ENCODE results near the gene FAM221B.

FAM221B gene

GRCh38 chr9:35769763-35770162 is 58.8 kb downstream of the FAM221B start:
- Histone ChIP-seq H3K9me3 (replicated peaks; ENCODE audit: insufficient read depth, low read length) (no peaks in the 10 kb centered on the region), H2AFZ (ENCODE audit: low read length) (no peak overlapping the region), H3F3A (ENCODE audit: insufficient read depth, low read length) (no peaks in the 10 kb centered on the region), H3K9me2 (replicated peaks; ENCODE audit: insufficient read depth, low read length) (no peaks in the 10 kb centered on the region), H3K9ac (ENCODE audit: low read length) (no peak overlapping the region), H3K27me3 (replicated peaks; ENCODE audit: insufficient read depth, low read length) (no peaks in the 10 kb centered on the region), H3K4me1 (ENCODE audit: low read length) (no peaks in the 10 kb centered on the region), H3K4me3 (ENCODE audit: low read length) (no peak overlapping the region), H3K36me3 (replicated peaks; ENCODE audit: insufficient read depth, low read length) (no peaks in the 10 kb centered on the region), H3K79me2 (ENCODE audit: low read length) (peaks cover 18% of the 10 kb centered on the region), H3K4me2 (ENCODE audit: low read depth, low read length) (no peak overlapping the region), H4K20me1 (ENCODE audit: insufficient read depth, low read length) (no peaks in the 10 kb centered on the region), H3K27ac (ENCODE audit: low read length) (no peak overlapping the region)
- DNase-seq = no peak
- TF ChIP-seq EZH2 (optimal IDR thresholded peaks at IDR 0.05; ENCODE audit: low read depth, low read length) (no peak), CTCF (IDR thresholded peaks at IDR 0.05; ENCODE audit: low read length) (no peak), EZH2phosphoT487 (IDR thresholded peaks at IDR 0.05; ENCODE audit: low read length) (no peak)

GRCh38 chr9:35767458-35767857 is 61.1 kb downstream of the FAM221B start:
- H3K27ac ChIP-seq (ENCODE audit: low read length) = no peak overlapping the region
- peaks cover 32% of the 10 kb centered on the region for H3K79me2 ChIP-seq (ENCODE audit: low read length)
- H3K4me2 ChIP-seq (ENCODE audit: low read depth, low read length) = no peak overlapping the region
- no peak for TF ChIP-seq CTCF (IDR thresholded peaks at IDR 0.05; ENCODE audit: low read length)
- no peak for TF ChIP-seq EZH2 (optimal IDR thresholded peaks at IDR 0.05; ENCODE audit: low read depth, low read length)
- H3K9me3 ChIP-seq (replicated peaks; ENCODE audit: insufficient read depth, low read length) = no peaks in the 10 kb centered on the region
- H3K9me2 ChIP-seq (replicated peaks; ENCODE audit: insufficient read depth, low read length) = no peaks in the 10 kb centered on the region
- H3K36me3 ChIP-seq (replicated peaks; ENCODE audit: insufficient read depth, low read length) = no peaks in the 10 kb centered on the region
- no peak overlapping the region for H2AFZ ChIP-seq (ENCODE audit: low read length)
- H3K4me3 ChIP-seq (ENCODE audit: low read length) = no peak overlapping the region
- H3K4me1 ChIP-seq (ENCODE audit: low read length) = no peaks in the 10 kb centered on the region
- no peaks in the 10 kb centered on the region for H3K27me3 ChIP-seq (replicated peaks; ENCODE audit: insufficient read depth, low read length)
- H3F3A ChIP-seq (ENCODE audit: insufficient read depth, low read length) = no peaks in the 10 kb centered on the region
- H3K9ac ChIP-seq (ENCODE audit: low read length) = no peak overlapping the region
- DNase-seq = no peak
- H4K20me1 ChIP-seq (ENCODE audit: insufficient read depth, low read length) = no peaks in the 10 kb centered on the region

- H3K36me3 ChIP-seq (replicated peaks; ENCODE audit: insufficient read depth, low read length) = no peaks in the 10 kb centered on the region
- no peak overlapping the region for H3K27ac ChIP-seq (ENCODE audit: low read length)
- no peaks in the 10 kb centered on the region for H3K9me3 ChIP-seq (replicated peaks; ENCODE audit: insufficient read depth, low read length)
These were observed 61.5 kb downstream of the FAM221B start for GRCh38 chr9:35766997-35767396.

More at GRCh38 chr9:35766997-35767396, 61.5 kb downstream of the FAM221B start:
- TF ChIP-seq CTCF (IDR thresholded peaks at IDR 0.05; ENCODE audit: low read length) = no peak
- TF ChIP-seq EZH2phosphoT487 (IDR thresholded peaks at IDR 0.05; ENCODE audit: low read length) = no peak
- no peak for TF ChIP-seq EZH2 (optimal IDR thresholded peaks at IDR 0.05; ENCODE audit: low read depth, low read length)
- no peaks in the 10 kb centered on the region for H3F3A ChIP-seq (ENCODE audit: insufficient read depth, low read length)
- no peak overlapping the region for H3K9ac ChIP-seq (ENCODE audit: low read length)
- H3K4me2 ChIP-seq (ENCODE audit: low read depth, low read length) = no peak overlapping the region
- no peak overlapping the region for H3K4me3 ChIP-seq (ENCODE audit: low read length)
- H4K20me1 ChIP-seq (ENCODE audit: insufficient read depth, low read length) = no peaks in the 10 kb centered on the region
- no peak for DNase-seq
- H3K79me2 ChIP-seq (ENCODE audit: low read length) = peaks cover 37% of the 10 kb centered on the region
- H3K27me3 ChIP-seq (replicated peaks; ENCODE audit: insufficient read depth, low read length) = no peaks in the 10 kb centered on the region
- no peaks in the 10 kb centered on the region for H3K4me1 ChIP-seq (ENCODE audit: low read length)
- H2AFZ ChIP-seq (ENCODE audit: low read length) = no peak overlapping the region
- H3K9me2 ChIP-seq (replicated peaks; ENCODE audit: insufficient read depth, low read length) = no peaks in the 10 kb centered on the region

Data from MM.1S (cell line).